Astrocyte (in vitro differentiated cells and primary cell): ENCODE data around the gene COL9A3.

Source experiments
- EZH2 ChIP-seq: IDR thresholded peaks from 2 replicates; pipeline ENCODE4 v1.6.1; 2012; ENCODE audit warnings: mild to moderate bottlenecking, low read length, inconsistent platforms; ENCODE audit not compliant: insufficient read depth
- TF ChIP-seq, protein P1 (sequence below): IDR thresholded peaks from 2 replicates; pipeline ENCODE4 v1.5.1; 2011; ENCODE audit warnings: low read depth, mild to moderate bottlenecking, inconsistent platforms, low read length, moderate library complexity; ENCODE audit not compliant: insufficient read depth

DNA sequence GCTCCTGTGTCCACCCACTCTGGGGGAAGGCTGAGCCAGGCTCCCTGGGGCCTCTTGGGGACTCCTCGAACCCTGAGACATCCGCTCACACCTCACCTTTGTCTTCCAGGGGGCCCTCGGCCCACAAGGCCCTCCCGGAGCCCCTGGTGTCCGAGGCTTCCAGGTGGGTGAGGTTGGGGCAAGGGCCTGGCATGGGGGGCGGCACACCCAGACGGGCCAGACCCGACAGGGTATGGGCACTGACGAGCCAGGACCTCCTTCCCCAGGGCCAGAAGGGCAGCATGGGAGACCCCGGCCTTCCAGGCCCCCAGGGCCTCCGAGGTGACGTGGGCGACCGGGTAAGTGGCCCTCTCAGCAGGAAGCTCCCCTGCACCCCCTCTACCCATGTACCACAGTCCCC, 13.4 kb downstream of the COL9A3 start:
- TF ChIP-seq, protein P1, sequence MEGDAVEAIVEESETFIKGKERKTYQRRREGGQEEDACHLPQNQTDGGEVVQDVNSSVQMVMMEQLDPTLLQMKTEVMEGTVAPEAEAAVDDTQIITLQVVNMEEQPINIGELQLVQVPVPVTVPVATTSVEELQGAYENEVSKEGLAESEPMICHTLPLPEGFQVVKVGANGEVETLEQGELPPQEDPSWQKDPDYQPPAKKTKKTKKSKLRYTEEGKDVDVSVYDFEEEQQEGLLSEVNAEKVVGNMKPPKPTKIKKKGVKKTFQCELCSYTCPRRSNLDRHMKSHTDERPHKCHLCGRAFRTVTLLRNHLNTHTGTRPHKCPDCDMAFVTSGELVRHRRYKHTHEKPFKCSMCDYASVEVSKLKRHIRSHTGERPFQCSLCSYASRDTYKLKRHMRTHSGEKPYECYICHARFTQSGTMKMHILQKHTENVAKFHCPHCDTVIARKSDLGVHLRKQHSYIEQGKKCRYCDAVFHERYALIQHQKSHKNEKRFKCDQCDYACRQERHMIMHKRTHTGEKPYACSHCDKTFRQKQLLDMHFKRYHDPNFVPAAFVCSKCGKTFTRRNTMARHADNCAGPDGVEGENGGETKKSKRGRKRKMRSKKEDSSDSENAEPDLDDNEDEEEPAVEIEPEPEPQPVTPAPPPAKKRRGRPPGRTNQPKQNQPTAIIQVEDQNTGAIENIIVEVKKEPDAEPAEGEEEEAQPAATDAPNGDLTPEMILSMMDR = no peak
- no peak for TF ChIP-seq EZH2
